Mucosa of gallbladder (tissue), 1 donor: ENCODE measurements around the gene ARL5B. TPM values are rescaled to one million over a fixed set of nuclear protein-coding genes. Genes with fewer than 3 reads are reported as not detected.
"Not testable (repeated sequence)": the region's sequence is repeated elsewhere in the genome, so short reads cannot be mapped to it uniquely, and the experiment has no call there.

Source experiments
- DNase-seq: peaks from one replicate; pipeline ENCODE4 v3.0.0-alpha.2; 2020; ENCODE audit warnings: low spot score
- total RNA-seq: library from RNA; stranded (reverse); gene quantifications from one replicate; pipeline ENCODE4 v1.2.1, GENCODE V29; 2021
- donor health status: DM: no; HTN: no; CAD: no.

Gene ARL5B, protein sequence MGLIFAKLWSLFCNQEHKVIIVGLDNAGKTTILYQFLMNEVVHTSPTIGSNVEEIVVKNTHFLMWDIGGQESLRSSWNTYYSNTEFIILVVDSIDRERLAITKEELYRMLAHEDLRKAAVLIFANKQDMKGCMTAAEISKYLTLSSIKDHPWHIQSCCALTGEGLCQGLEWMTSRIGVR
- 15.0 TPM for total RNA-seq

DNA sequence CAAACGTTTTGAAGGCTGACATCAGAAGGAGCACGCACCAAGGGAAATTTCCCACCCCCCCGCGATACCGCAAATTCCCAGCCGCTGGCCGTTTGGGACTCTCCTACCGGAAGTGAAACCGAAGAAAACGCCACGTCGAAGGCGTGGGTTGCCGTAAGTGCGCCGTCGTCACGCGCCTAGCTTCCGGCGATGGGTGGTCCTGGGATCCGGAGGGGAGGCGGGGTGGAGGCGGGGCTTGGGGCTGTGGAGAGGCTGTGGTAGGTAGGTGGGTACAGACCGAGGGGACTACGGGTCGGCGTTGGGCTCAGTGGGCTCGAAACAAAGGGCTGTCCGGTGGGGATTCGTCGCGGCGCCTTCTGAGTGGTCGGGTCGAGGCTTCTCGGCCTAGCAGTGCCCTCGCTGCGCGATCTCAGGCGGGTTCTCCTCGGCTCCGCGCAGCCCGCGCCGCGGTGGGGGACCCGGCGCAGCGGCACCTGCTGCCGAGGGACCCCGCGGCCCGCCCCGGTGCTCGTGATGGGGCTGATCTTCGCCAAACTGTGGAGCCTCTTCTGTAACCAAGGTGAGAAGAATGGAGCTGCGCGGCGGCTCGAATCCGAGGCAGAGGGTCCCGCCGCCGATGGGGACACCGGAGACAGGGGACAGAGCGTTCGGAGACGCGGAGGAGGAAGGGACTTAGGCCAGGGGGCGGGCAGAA, at the start of gene ARL5B:
TSS of gene ARL5B (plus strand) at position 307 of the 694 bp plus-strand sequence. CDS start at position 514, 207 bp downstream.
- peak; percentile 97 for DNase-seq

DNA sequence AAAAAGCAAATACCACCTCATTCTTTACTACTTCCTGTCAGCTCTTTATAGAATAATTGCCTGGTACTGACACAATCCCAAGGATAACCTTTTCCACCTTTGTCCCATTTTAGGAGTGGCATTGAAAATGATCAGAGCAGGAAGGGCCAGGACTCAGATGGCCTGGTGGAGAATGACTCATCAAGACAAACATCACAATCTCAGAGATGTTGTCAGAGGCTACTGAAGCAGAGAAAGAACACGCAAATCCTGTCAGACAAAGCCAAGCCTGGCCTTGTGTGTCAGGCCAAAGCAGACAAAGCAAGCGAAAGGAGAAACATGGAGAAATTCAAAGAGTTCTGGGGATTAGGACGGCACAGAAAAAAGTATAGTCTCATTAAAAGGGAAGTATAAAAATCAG, 48.7 kb upstream of the ARL5B start:
- peak; percentile 49 for DNase-seq

DNA sequence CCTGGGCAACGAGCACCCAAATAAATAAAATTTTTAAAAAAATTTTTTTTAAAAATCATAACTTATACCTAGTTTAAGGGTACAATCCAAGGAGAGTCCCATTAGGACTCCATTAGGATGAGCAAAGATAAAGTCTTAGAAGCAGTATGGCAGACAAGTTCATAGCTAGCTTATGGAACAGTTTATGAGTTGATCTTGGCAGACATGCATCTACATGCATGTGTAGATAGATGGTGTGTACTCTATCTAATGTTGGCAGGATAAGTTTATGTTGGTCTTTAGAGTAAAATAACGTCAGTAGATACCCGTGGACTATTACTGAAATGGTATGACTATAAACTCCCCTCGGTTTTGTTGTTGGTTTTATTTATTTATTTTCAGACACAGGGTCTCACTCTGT, 48.1 kb upstream of the ARL5B start:
- no peak for DNase-seq

DNA sequence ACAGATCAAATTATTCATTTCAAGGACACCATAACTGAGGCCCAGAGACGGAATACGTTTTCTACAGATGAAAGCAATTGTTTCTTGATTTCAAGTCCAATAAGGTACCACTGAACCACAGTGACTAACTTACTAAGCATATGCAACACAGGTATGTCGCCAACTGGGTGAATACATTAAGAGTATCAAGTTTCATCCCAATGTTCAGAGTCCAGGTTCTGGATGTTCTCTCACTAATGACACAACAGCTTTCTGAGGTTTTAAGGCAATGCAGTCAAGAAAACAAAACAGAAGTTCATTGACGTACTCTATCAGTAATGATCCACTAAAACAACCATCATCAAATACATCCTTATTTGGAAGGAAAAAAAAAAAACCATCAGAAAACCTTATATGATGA, 43.6 kb upstream of the ARL5B start:
- DNase-seq, result no peak

DNA sequence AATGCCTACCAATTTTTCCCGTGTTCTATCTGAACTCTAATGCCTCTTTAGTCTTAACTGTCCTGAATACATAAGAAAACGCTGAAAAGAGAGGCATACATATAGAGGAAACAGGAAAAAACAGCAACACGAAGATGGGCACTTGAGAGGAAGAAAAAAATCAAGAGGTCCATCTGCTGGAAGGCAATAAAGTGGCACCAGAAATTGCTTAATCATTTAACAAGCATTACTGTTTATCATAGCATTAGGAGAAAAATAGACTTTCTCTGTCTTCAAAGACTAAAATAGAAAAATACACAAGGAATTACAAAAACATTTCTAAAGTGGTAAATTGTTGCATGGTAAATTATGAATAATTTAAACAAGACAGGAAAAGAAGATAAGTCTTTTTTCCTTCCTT, 42.9 kb upstream of the ARL5B start:
- DNase-seq, result no peak

DNA sequence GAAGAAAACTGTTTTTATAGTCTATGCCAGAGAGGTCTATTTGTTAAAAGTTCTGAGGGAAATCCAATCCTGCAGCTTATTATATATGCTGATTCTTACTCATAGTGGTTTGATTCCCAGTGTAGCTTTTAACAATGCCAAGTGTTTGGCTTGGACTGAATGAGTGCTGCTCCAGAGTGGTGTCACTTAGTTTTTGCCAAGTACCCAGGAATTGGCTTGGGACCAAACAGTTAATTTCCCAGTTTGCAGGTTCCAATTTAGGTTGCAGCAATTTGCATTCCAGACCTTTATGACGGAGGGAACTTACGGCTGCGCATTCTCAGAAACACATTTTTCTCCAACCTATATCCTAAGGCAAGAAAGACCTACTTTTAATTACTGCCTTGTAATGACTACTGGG, 40.2 kb upstream of the ARL5B start:
- DNase-seq, result no peak

DNA sequence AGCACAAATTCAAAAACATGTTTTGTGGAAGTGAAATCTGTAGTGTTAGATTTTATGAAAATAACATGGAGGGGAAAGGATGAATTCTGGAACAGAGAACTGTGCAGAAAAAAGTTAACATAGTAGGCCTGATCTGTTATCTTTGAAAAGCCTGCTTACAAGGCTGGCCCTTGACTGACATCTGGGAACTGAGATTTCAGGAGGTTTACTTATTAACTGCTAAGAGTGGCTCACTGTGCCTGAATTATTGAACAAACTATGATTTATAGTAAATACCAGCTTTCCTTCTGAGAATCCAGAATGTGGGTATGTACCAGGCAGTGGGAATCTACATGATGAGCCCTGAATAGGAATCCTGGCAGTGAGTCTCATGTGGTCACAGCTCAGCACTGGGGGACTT, 38.4 kb upstream of the ARL5B start:
- DNase-seq, result no peak

DNA sequence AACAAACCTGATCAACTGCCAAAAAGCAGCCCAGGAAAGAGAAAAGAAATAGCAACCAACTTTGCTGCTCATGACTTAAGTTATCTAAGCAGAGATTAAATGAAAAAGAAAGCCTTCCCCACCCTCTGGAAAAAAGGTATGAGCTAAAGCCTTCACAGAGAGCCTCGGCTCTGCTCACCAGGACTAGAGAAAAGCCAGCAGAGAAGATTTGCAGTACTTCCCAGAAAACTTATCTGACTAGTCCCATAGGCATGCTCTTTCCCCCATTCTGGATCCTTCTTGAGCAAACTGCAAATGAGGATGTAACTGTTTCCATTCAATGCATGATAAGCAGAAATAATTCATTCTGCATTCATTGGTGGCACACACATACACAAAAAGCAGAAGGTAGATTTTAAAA, 35.6 kb upstream of the ARL5B start:
- DNase-seq, result not testable (repeated sequence)

DNA sequence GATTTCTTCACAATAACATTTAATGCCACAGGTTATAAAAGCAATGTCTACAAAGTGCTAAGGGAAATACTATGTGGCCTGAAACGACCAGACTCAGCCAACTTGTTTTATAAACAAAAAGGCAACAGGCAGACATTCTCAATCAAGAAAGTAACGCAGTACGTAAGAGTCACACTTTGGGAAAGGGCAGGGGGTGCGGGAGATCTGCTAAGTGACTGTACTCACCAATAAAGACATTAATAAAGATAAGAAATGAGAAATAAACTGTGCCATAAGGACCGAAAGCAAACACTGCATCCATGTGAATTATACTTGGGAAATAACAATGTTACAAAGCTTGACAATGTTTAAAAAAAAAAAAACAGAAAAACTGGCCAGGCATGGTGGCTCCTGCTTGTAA, 33.3 kb upstream of the ARL5B start:
- no peak for DNase-seq

DNA sequence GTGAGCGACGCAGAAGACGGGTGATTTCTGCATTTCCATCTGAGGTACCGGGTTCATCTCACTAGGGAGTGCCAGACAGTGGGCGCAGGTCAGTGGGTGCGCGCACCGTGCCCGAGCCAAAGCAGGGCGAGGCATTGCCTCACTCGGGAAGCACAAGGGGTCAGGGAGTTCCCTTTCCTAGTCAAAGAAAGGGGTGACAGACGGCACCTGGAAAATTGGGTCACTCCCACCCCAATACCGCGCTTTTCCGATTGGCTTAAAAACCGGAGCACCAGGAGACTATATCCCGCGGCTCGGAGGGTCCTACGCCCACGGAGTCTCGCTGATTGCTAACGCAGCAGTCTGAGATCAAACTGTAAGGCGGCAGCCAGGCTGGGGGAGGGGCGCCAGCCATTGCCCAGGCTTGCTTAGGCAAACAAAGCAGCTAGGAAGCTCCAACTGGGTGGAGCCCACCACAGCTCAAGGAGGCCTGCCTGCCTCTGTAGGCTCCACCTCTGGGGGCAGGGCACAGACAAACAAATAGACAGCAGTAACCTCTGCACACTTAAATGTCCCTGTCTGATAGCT, 31.7 kb upstream of the ARL5B start:
- peak; percentile 67 for DNase-seq

DNA sequence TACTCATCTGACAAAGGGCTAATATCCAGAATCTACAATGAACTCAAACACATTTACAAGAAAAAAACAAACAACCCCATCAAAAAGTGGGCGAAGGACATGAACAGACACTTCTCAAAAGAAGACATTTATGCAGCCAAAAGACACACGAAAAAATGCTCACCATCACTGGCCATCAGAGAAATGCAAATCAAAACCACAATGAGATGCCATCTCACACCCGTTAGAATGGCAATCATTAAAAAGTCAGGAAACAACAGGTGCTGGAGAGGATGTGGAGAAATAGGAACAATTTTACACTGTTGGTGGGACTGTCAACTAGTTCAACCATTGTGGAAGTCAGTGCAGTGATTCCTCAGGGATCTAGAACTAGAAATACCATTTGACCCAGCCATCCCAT, 26.7 kb upstream of the ARL5B start:
- not testable (repeated sequence) for DNase-seq

DNA sequence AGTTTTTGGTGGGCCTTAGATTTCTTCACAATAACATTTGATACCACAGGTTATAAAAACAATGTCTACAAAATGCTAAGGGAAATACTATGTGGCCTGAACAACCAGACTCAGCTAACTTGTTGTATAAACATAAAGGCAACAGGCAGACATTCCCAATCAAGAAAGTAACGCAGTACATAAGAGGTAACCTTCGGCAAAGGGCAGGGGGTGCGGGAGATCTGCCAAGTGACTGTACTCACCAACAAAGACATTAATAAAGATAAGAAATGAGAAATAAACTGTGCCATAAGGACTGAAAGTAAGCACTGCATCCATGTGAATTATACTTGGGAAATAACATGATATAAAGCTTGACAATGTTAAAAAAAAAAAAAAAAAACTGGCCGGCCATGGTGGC, 23.2 kb upstream of the ARL5B start:
- no peak for DNase-seq

DNA sequence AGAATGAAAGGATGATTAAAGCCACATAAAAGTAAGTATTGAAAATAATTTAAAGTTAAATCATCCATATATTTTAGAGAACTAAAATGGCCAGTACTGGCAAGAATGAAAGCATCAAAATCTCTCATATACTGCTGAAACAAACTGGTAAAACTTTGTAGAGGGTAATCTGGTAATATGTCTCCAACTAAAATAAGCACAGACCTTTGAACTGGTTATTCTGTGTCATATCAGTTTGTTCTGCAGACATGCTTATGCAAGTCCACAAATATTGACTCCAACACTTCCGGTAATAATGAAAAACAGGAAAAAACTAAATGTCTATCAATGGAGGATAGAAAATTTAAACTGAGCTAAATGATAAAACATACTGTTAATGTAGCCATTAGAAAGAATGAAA, 21.8 kb upstream of the ARL5B start:
- DNase-seq, result not testable (repeated sequence)

DNA sequence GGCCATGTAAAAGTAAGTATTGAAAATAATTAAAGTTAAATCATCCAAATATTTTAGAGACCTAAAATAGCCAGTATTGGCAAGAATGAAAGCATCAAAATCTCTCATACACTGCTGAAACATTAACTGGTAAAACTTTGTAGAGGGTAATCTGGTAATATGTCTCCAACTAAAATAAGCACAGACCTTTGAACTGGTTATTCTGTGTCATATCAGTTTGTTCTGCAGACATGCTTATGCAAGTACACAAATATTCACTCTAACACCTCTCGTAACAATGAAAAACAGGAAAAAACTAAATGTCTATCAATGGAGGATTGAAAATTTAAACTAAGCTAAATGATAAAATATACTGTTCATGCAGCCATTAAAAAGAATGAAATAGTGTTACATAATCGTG, 19.5 kb upstream of the ARL5B start:
- not testable (repeated sequence) for DNase-seq

DNA sequence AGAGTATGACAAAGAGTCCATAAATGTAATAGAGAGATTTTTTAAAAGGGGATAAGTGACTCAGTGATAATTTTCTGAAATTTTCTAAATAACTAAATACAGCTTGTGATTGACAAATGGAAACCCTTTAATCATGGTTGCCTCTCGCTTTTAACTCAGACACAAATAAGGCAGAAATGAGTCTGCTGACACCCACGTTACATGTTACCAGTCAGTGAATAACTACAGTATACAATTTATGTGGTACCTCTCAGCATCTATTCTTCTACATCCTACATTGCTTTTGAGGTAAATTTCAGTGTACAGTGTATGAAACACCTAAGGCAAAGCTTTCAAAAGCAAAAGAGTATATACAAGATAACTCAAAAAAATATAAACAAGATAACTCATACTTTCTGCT, 12.1 kb upstream of the ARL5B start:
- DNase-seq, result no peak

DNA sequence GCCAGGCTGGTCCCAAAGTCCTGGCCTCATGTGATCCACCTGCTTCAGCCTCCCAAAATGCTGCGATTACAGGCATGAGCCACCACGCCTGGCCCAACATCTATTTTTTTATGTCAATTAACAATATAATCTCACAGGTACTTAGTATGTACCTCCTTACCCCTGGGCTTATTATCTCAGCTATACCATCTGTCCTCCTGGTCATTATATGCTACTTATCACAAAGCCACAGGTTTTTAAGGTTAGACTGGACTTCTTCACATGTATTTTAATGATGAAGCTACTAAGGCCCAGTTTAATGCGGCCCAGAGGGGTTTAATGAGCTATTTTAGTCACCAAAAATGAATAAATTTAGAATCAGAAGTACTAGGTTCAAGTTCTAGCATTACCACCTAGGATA, 11.3 kb upstream of the ARL5B start:
- DNase-seq, result no peak

DNA sequence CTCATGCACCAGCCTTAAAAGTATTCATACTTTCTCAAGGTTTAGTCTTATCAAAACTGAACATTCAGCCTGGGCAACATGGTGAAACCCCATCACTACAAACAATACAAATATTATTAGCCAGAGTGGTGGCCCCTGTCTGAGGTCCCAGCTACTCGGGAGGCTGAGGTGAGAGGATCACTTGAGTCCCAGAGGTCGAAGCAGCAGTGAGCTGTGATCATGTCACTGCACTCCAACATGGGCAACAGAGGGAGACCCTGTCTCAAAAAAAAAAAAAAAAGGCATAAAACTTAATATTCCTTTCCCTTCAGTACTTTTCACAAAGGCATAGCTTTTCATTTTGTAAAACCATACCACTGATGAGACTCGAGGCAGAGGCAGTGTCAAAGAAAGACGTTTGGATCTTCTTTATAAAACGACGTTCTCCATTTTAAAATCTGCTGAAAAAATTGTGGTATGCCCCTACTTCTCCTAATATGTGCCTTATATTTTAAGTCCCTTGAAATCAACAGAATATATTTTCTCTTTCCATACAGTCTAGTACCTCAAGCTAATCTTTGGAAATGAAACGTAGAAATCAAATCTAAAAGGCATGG, 9.8 kb upstream of the ARL5B start:
- no peak for DNase-seq

DNA sequence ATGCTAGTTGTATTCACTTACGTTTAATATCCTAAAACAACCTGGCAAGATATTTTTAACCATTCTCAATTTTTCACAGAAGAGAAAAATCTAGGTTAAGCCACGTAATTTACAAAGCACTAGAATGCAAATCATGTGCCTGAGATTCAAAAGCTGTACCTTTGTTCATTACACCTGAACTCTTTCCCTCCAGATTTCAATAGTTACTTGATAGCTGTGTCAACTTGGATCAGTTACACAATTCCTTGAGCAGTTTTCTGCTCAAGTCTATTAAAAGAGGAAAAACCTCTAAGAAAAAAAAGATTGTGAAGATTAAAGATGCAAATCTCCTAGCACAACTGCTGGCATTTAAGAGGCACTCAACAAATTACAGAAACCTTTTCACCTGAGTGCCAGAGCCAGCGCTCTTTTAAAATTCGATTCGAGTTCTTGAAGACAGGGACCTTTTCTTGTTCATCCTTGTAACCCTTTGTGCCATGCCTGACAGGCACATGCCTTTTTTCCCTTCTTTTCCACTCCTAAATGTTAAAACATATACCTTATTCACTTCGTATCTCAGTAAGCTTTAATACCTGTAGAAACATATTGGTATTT, 8.7 kb upstream of the ARL5B start:
- no peak for DNase-seq

DNA sequence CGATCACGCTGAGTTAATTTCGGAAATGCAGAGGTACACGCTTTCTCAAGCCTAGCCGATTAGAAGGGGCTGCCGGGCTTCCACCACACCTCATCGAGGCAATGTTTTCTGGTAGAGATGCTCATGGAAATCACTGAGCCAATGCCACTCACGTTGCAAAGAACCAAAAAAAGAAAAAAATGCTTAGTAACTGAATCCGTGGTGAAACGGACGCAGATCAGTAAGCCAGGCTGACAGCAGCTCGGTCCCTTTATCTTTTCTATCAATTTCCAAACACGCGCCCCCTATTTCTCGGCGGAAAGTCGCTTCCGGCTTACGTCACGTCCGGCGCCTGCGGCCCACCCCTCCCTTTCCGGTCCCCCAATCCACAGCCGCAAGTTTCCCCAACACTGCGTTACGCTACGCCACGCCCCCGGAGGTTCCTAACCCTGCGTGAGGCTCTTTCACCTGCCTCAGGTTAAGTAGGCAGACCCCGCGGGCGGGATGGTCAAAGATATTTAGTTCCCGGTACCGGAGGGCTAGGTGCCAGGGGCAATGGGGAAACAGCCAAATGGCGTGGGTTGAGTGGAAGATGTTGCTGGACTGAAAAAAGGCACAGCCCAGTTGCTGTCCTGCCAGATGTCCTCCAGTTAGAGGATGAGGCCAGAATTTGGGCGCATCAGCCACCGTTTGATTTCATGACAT, 7.8 kb upstream of the ARL5B start, which contains the start of gene NSUN6:
TSS of gene NSUN6 (minus strand) at position 264 of the 684 bp plus-strand sequence. CDS start 384 bp downstream, outside the sequence.
- DNase-seq, result peak; percentile 92

DNA sequence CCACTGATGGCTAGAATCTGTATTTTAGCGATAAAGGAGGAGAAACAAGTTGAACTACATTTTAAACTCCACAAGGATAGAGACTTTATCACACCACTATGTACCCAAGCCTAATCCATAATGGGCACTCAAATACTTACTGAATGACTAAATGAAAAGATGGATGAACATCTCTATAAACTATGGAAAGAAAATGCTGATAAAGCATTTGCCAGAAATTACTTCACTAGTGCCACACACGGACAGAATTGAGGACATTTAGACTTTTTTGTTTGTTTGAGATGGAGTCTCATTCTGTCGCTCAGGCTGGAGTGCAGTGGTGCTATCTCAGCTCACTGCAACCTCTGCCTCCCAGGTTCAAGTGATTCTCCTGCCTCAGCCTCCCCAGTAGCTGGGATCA, 6.1 kb upstream of the ARL5B start:
- no peak for DNase-seq

DNA sequence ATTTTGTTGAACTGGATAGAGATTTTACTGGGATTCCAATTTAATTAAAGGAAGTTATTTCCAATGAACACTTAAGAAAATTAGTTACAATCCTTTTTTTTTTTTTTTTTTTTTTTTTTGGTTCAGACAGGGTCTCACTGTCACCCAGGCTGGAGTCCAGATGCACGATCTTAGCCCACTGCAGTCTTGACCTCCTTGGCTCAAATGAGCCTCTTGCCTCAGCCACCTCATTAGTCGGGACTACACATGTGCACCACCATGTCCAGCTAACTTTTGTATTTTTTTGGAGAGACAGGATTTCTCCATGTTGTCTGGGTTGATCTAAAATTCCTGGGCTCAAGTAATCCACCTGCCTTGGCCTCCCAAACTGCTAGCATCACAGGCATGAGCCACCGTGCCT, 2.5 kb upstream of the ARL5B start:
- DNase-seq, result no peak
